Loucy (cell line): ENCODE data around the gene ZNF93.
"Not testable (repeated sequence)": the region's sequence is repeated elsewhere in the genome, so short reads cannot be mapped to it uniquely, and the experiment has no call there.

ENCODE experiments used
- H2AFZ ChIP-seq: fragments of 200-600 bp; sonication (generic); 2 replicates; pipeline ENCODE4 v1.6.0; 2016; ENCODE audit warnings: antibody characterized with exemption, mild to moderate bottlenecking, low read length, moderate library complexity
- H3F3A ChIP-seq: fragments of 200-600 bp; 2 replicates; pipeline ENCODE4 v1.6.0; 2016; ENCODE audit warnings: antibody characterized with exemption, low read depth, mild to moderate bottlenecking
- H3K27me3 ChIP-seq: fragments of 200-600 bp; sonication (generic); 2 replicates; pipeline ENCODE4 v1.6.1; 2014; ENCODE audit warnings: low read length, mild to moderate bottlenecking; ENCODE audit not compliant: insufficient read depth, poor library complexity, severe bottlenecking
- H3K36me3 ChIP-seq: fragments of 200-600 bp; sonication (generic); 2 replicates; pipeline ENCODE4 v1.6.1; 2016; ENCODE audit warnings: low read length; ENCODE audit not compliant: insufficient read depth
- H3K4me1 ChIP-seq: fragments of 200-600 bp; sonication (generic); 2 replicates; pipeline ENCODE4 v1.5.1; 2014; ENCODE audit warnings: low read length, mild to moderate bottlenecking; ENCODE audit not compliant: insufficient read depth, poor library complexity, severe bottlenecking
- H3K4me2 ChIP-seq: fragments of 200-600 bp; sonication (generic); 2 replicates; pipeline ENCODE4 v1.6.0; 2014; ENCODE audit warnings: antibody characterized with exemption, low read length, low read depth, mild to moderate bottlenecking; ENCODE audit not compliant: poor library complexity, severe bottlenecking
- H3K4me3 ChIP-seq: fragments of 200-600 bp; sonication (generic); 2 replicates; pipeline ENCODE4 v1.5.1; 2014; ENCODE audit warnings: low read length, mild to moderate bottlenecking, mixed read lengths; ENCODE audit not compliant: poor library complexity, severe bottlenecking
- H3K79me2 ChIP-seq: fragments of 200-600 bp; sonication (generic); 2 replicates; pipeline ENCODE4 v1.6.1; 2014; ENCODE audit warnings: low read length; ENCODE audit not compliant: insufficient read depth
- H3K9ac ChIP-seq: fragments of 200-600 bp; sonication (generic); 2 replicates; pipeline ENCODE4 v1.6.0; 2014; ENCODE audit warnings: mild to moderate bottlenecking, low read depth, low read length, moderate library complexity; ENCODE audit not compliant: poor library complexity, severe bottlenecking
- H3K9me2 ChIP-seq: fragments of 200-600 bp; sonication (generic); replicated peaks from 2 replicates; pipeline ENCODE4 v1.6.1; 2016; ENCODE audit warnings: low read depth, low read length, mixed read lengths
- H3K9me3 ChIP-seq: fragments of 200-600 bp; sonication (generic); 2 replicates; pipeline ENCODE4 v1.6.1; 2014; ENCODE audit warnings: mild to moderate bottlenecking, antibody characterized with exemption, low read length, low read depth; ENCODE audit not compliant: insufficient read depth
- H4K20me1 ChIP-seq: fragments of 200-600 bp; sonication (generic); 2 replicates; pipeline ENCODE4 v1.6.0; 2014; ENCODE audit warnings: antibody characterized with exemption, low read length, mild to moderate bottlenecking; ENCODE audit not compliant: insufficient read depth, poor library complexity, severe bottlenecking
- EZH2phosphoT487 ChIP-seq: fragments of 200-600 bp; IDR thresholded peaks from 2 replicates; pipeline ENCODE4 v1.6.1; 2018; ENCODE audit warnings: antibody characterized with exemption, mild to moderate bottlenecking, moderate library complexity, borderline replicate concordance
- TF ChIP-seq, protein P1 (sequence below): fragments of 200-600 bp; sonication (generic); conservative IDR thresholded peaks from 2 replicates; pipeline ENCODE4 v1.5.1; 2014; ENCODE audit warnings: mild to moderate bottlenecking, antibody characterized with exemption, low read length

The ZNF93 gene

DNA sequence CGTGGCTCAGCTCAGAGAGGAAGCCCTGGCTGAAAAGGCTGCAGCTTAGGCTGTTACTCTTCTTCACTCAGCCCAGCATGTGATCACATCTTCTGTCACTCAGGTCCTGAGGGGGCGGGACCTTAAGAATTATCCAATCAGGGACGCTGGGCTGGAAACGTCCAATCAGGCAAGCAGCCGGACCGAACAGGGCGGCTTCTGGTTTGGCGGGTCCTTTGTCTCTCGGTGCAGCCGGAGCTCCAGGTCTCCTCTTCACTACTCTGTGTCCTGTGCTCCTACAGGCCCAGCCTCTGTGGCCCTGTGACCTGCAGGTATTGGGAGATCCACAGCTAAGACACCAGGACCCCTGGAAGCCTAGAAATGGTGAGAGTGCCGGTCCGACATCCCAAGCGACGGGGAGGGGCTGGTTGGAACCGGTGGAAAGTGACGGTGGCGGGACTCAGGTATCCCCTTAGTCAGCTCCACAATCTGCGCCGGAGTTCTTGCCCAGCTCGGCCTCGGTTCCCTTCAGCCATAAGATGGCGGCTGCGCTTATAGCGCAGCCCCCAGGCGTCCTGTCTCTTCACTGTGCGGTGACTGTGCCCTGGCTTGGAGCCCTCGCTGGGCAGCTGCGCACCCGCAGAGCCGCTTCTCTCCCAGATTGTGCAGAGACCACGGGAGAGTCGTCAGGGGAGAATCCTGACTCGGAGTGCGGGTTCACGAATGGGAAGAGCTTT lies at the start of gene ZNF93:
TSS of gene ZNF93 (plus strand) at position 218 of the 716 bp plus-strand sequence. CDS start at position 361, 143 bp downstream.
- H3F3A ChIP-seq: 0 out of 2 replicates have a peak, but pooled peaks cover 3% of the 10 kb centered on the region
- H3K9me2 ChIP-seq: no peaks in the 10 kb centered on the region
- H3K4me1 ChIP-seq: peaks cover 41% of the 10 kb centered on the region
- peak within 1 kb of the TSS; percentile 88 for H3K4me3 ChIP-seq
- no peaks in the 10 kb centered on the region for H3K9me3 ChIP-seq
- peaks cover 51% of the 10 kb centered on the region for H3K79me2 ChIP-seq
- no peaks in the 10 kb centered on the region for H3K36me3 ChIP-seq
- no peak for TF ChIP-seq EZH2phosphoT487
- H3K27me3 ChIP-seq: no peaks in the 10 kb centered on the region
- peak within 1 kb of the TSS; percentile 91 for H3K4me2 ChIP-seq
- peak within 1 kb of the TSS; percentile 91 for H3K9ac ChIP-seq
- H2AFZ ChIP-seq: peak within 1 kb of the TSS; percentile 76
- H4K20me1 ChIP-seq: peaks cover 40% of the 10 kb centered on the region

DNA sequence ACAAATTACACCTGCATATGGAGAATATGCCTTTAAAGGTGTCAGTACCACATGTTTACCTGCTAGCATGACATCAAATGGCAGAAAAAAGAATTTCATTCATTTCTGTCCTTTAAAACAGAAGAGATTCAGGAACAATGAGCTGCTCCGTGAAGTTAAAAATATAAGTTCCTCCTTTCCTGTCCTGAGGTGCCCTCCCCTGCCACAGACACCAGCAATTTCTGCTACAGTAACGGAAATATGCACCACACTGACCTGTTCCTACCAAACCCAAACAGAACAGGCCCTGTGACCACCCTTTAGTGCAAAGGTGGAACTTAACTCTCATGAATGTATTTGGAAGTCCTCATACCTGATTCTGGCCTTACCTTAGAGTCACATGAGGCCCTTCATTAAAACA lies 49.0 kb upstream of the ZNF93 start:
- H3K36me3 ChIP-seq, H2AFZ ChIP-seq, H3F3A ChIP-seq, H4K20me1 ChIP-seq, H3K9me2 ChIP-seq, H3K27me3 ChIP-seq, H3K4me1 ChIP-seq, H3K9me3 ChIP-seq, H3K9ac ChIP-seq, H3K4me2 ChIP-seq, H3K4me3 ChIP-seq, H3K79me2 ChIP-seq: not testable (repeated sequence)

DNA sequence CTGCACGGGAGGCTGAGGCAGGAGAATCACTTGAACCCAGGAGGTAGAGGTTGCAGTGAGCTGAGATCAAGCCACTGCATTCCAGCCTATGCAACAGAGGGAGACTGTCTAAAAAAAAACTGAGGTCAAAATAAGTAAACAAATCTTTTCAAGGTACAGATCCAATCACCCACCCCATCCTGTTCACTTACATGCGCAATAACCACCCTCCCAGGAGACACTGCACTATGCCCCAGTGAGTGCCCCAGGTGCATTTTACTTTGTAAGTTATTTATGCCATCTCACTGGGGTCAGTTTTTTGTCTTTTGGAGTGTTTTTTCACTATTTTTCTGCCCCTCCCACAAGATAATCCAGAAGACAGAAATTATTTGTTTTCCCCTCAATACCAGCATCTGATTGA lies 42.0 kb upstream of the ZNF93 start:
- no peak for TF ChIP-seq EZH2phosphoT487
- TF ChIP-seq, protein P1, sequence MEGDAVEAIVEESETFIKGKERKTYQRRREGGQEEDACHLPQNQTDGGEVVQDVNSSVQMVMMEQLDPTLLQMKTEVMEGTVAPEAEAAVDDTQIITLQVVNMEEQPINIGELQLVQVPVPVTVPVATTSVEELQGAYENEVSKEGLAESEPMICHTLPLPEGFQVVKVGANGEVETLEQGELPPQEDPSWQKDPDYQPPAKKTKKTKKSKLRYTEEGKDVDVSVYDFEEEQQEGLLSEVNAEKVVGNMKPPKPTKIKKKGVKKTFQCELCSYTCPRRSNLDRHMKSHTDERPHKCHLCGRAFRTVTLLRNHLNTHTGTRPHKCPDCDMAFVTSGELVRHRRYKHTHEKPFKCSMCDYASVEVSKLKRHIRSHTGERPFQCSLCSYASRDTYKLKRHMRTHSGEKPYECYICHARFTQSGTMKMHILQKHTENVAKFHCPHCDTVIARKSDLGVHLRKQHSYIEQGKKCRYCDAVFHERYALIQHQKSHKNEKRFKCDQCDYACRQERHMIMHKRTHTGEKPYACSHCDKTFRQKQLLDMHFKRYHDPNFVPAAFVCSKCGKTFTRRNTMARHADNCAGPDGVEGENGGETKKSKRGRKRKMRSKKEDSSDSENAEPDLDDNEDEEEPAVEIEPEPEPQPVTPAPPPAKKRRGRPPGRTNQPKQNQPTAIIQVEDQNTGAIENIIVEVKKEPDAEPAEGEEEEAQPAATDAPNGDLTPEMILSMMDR: no peak
- Histone ChIP-seq H3K4me1 (no peaks in the 10 kb centered on the region), H2AFZ (no peak overlapping the region), H3F3A (no peaks in the 10 kb centered on the region), H3K27me3 (no peaks in the 10 kb centered on the region), H3K9ac (no peak overlapping the region), H3K4me2 (no peak overlapping the region), H3K4me3 (no peak overlapping the region), H3K36me3 (no peaks in the 10 kb centered on the region), H3K79me2 (no peaks in the 10 kb centered on the region), H4K20me1 (no peaks in the 10 kb centered on the region), H3K9me3 (no peaks in the 10 kb centered on the region), H3K9me2 (no peaks in the 10 kb centered on the region)

DNA sequence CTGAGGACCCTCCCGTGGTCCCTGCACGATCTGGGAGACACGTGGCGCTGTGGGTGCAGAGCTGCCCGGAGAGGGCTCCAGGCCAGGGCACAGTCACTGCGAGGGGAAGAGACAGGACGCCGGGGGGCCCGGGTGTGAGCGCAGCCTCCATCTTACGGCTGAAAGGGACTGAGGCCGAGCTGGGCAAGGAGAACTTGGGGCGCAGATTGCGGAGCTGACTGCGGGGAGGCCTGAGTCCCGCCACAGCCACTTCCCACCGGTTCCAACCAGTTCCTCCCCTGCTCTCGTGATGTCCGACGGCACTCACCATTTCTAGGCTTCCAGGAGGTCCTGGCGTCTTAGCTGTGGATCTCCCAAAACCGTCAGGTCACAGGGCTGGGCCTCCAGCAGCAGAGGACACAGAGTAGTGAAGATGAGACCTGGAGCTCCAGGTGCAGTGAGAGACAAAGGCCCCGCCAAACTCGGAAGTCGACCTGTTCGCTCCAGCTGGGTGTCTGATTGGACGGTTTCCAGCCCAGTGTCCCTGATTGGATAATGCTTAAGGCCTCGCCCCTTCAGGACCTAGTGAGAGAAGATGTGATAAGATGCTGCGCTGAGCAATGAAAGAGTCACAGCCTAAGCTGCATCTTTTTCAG lies 39.9 kb upstream of the ZNF93 start:
- Histone ChIP-seq H3K4me2 (no peak overlapping the region), H3K9ac (no peak overlapping the region), H3K4me3 (no peak overlapping the region)

More for the DNA sequence above, 39.9 kb upstream of the ZNF93 start:
- H3F3A ChIP-seq: no peaks in the 10 kb centered on the region
- no peaks in the 10 kb centered on the region for H3K27me3 ChIP-seq
- peaks cover 1% of the 10 kb centered on the region; the same call in 1 of the 2 replicates for H3K79me2 ChIP-seq
- H2AFZ ChIP-seq: no peak overlapping the region
- no peaks in the 10 kb centered on the region for H3K9me3 ChIP-seq
- H4K20me1 ChIP-seq: no peaks in the 10 kb centered on the region
- no peaks in the 10 kb centered on the region for H3K36me3 ChIP-seq
- no peaks in the 10 kb centered on the region for H3K9me2 ChIP-seq
- TF ChIP-seq, protein P1: no peak
- no peak for TF ChIP-seq EZH2phosphoT487
- no peaks in the 10 kb centered on the region for H3K4me1 ChIP-seq
